ENCODE results near the gene SNAPC4. TPM values are rescaled to one million over a fixed set of nuclear protein-coding genes. Genes with fewer than 3 reads are reported as not detected.

The SNAPC4 gene
- polyA plus RNA-seq, 1 of the 3 experiments (the other 2 are of a cell fraction), result 9.2 TPM

DNA sequence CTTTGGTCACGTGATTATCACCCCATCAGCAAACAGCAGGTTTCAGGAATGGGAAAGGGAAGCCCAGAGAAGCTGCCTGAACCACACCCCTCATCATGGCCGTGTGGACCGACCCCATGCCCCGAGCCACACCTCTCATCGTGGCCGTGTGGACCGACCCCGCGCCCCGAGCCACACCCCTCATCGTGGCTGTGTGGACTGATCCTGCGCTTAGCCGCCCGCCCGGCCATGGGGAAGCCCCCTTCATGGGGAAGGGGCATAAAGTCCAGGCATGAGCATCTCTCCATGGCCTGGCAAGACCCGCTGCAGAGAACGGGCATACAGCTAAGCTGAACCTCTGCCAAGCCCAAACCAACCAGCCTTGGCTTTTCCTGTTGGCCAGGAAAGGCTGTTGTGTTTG lies 6.4 kb downstream of the SNAPC4 start:
- H3K36me3 ChIP-seq (replicated peaks in 1 of 2; ENCODE audit: control insufficient read depth in 1 of 2, insufficient read depth in 2 of 2, low read length in 1 of 2), result peaks cover 34 to 83% of the 10 kb centered on the region in 2 experiments
- 98% methylated on average over 17 of the region's 17 CpGs for WGBS (ENCODE audit: low lambda C conversion rate)

More for the DNA sequence above, 6.4 kb downstream of the SNAPC4 start:
- Histone ChIP-seq H3K27me3 (ENCODE audit: insufficient read depth) (no peaks in the 10 kb centered on the region), H3K4me2 (no peak overlapping the region), H3K9me2 (no peaks in the 10 kb centered on the region), H3K27ac (ENCODE audit: low read depth in 2 of 2, low read length in 1 of 2) (no peak overlapping the region; a peak in 1 of 4 replicates), H4K20me1 (ENCODE audit: insufficient read depth) (peaks cover 2% of the 10 kb centered on the region; the same call in 1 of the 2 replicates), H3F3A (replicated peaks; ENCODE audit: insufficient read depth) (peaks cover 4% of the 10 kb centered on the region), H3K9me3 (no peaks in the 10 kb centered on the region), H3K4me3 (ENCODE audit: low read depth in 2 of 2, low read length in 1 of 2) (no peak overlapping the region), H2AFZ (ENCODE audit: low read depth) (no peak overlapping the region), H3K4me1 (ENCODE audit: control insufficient read depth in 1 of 2, insufficient read depth in 2 of 2, low read depth in 1 of 2, low read length in 1 of 2) (peaks cover under 1 to 5% of the 10 kb centered on the region in 2 experiments; a peak in 2 of 4 replicates), H3K9ac (no peak overlapping the region), H3K79me2 (ENCODE audit: insufficient read depth) (peaks cover 28% of the 10 kb centered on the region)
- POLR2A ChIA-PET, result interaction anchor here (0.9 to 1.1 kb wide), 2 partner anchors 11 to 20 kb away, joined by 3 read pairs; partner anchors contain the start of gene CARD9
- DNase-seq, result no peak
- CTCF ChIA-PET, result interaction anchor here (0.6 to 3.1 kb wide), 5 partner anchors 12 to 81 kb away, joined by 3 to 11 read pairs (median 3); partner anchors contain the start of genes CARD9 and DNLZ
- TF ChIP-seq, protein P1, sequence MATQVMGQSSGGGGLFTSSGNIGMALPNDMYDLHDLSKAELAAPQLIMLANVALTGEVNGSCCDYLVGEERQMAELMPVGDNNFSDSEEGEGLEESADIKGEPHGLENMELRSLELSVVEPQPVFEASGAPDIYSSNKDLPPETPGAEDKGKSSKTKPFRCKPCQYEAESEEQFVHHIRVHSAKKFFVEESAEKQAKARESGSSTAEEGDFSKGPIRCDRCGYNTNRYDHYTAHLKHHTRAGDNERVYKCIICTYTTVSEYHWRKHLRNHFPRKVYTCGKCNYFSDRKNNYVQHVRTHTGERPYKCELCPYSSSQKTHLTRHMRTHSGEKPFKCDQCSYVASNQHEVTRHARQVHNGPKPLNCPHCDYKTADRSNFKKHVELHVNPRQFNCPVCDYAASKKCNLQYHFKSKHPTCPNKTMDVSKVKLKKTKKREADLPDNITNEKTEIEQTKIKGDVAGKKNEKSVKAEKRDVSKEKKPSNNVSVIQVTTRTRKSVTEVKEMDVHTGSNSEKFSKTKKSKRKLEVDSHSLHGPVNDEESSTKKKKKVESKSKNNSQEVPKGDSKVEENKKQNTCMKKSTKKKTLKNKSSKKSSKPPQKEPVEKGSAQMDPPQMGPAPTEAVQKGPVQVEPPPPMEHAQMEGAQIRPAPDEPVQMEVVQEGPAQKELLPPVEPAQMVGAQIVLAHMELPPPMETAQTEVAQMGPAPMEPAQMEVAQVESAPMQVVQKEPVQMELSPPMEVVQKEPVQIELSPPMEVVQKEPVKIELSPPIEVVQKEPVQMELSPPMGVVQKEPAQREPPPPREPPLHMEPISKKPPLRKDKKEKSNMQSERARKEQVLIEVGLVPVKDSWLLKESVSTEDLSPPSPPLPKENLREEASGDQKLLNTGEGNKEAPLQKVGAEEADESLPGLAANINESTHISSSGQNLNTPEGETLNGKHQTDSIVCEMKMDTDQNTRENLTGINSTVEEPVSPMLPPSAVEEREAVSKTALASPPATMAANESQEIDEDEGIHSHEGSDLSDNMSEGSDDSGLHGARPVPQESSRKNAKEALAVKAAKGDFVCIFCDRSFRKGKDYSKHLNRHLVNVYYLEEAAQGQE (IDR thresholded peaks at IDR 0.05; ENCODE audit: low read depth, low read length), result no peak
- TF ChIP-seq FOXM1 (IDR thresholded peaks at IDR 0.05; ENCODE audit: low read depth), result no peak
- TF ChIP-seq, protein P2, sequence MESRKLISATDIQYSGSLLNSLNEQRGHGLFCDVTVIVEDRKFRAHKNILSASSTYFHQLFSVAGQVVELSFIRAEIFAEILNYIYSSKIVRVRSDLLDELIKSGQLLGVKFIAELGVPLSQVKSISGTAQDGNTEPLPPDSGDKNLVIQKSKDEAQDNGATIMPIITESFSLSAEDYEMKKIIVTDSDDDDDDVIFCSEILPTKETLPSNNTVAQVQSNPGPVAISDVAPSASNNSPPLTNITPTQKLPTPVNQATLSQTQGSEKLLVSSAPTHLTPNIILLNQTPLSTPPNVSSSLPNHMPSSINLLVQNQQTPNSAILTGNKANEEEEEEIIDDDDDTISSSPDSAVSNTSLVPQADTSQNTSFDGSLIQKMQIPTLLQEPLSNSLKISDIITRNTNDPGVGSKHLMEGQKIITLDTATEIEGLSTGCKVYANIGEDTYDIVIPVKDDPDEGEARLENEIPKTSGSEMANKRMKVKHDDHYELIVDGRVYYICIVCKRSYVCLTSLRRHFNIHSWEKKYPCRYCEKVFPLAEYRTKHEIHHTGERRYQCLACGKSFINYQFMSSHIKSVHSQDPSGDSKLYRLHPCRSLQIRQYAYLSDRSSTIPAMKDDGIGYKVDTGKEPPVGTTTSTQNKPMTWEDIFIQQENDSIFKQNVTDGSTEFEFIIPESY (IDR thresholded peaks at IDR 0.05; ENCODE audit: borderline replicate concordance, low read depth), result no peak
- TF ChIP-seq, protein P3, sequence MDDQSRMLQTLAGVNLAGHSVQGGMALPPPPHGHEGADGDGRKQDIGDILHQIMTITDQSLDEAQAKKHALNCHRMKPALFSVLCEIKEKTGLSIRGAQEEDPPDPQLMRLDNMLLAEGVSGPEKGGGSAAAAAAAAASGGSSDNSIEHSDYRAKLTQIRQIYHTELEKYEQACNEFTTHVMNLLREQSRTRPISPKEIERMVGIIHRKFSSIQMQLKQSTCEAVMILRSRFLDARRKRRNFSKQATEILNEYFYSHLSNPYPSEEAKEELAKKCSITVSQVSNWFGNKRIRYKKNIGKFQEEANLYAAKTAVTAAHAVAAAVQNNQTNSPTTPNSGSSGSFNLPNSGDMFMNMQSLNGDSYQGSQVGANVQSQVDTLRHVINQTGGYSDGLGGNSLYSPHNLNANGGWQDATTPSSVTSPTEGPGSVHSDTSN (IDR thresholded peaks at IDR 0.05), result no peak
- TF ChIP-seq ELF1 (IDR thresholded peaks at IDR 0.05), result no peak
- TF ChIP-seq, protein P4, sequence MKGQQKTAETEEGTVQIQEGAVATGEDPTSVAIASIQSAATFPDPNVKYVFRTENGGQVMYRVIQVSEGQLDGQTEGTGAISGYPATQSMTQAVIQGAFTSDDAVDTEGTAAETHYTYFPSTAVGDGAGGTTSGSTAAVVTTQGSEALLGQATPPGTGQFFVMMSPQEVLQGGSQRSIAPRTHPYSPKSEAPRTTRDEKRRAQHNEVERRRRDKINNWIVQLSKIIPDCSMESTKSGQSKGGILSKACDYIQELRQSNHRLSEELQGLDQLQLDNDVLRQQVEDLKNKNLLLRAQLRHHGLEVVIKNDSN (IDR thresholded peaks at IDR 0.05; ENCODE audit: borderline replicate concordance, low read depth), result no peak
- TF ChIP-seq, protein P5, sequence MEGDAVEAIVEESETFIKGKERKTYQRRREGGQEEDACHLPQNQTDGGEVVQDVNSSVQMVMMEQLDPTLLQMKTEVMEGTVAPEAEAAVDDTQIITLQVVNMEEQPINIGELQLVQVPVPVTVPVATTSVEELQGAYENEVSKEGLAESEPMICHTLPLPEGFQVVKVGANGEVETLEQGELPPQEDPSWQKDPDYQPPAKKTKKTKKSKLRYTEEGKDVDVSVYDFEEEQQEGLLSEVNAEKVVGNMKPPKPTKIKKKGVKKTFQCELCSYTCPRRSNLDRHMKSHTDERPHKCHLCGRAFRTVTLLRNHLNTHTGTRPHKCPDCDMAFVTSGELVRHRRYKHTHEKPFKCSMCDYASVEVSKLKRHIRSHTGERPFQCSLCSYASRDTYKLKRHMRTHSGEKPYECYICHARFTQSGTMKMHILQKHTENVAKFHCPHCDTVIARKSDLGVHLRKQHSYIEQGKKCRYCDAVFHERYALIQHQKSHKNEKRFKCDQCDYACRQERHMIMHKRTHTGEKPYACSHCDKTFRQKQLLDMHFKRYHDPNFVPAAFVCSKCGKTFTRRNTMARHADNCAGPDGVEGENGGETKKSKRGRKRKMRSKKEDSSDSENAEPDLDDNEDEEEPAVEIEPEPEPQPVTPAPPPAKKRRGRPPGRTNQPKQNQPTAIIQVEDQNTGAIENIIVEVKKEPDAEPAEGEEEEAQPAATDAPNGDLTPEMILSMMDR (IDR thresholded peaks at IDR 0.05), result no peak
- TF ChIP-seq POLR2AphosphoS5 (IDR thresholded peaks at IDR 0.05; ENCODE audit: low read depth, low read length), result no peak
- no peak for TF ChIP-seq TCF12 (IDR thresholded peaks at IDR 0.05)
